ENCODE data around the gene NFE2L2.
"Not testable (repeated sequence)": the region's sequence is repeated elsewhere in the genome, so short reads cannot be mapped to it uniquely, and the experiment has no call there.

The NFE2L2 gene

GRCh38 chr2:177281400-177282180, 17.1 kb upstream of the NFE2L2 start:
- in situ Hi-C loops (cut with MboI; ENCODE audit: low sequenced_read_pairs), result no loop called here

DNA sequence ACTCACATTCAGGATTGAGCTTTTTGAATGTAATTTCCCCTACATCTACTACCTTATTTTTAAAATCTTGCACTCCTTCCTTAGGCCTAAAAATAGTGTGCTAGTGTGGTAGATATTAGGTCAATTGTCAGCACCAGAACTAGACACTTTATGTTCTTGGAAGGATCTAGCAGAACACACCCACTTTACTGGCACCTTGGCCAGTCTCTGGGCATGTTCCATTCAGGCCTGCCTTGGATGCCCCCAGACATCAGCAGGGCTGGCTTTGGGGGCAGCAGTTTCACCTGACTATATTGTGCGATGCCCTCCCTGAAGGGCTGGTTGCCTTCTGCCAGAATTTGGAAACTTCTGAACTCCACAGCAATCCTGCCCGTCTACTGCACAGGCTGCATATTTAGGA, 15.3 kb upstream of the NFE2L2 start:
- in situ Hi-C loops (cut with MboI; ENCODE audit: low sequenced_read_pairs), result no loop called here

DNA sequence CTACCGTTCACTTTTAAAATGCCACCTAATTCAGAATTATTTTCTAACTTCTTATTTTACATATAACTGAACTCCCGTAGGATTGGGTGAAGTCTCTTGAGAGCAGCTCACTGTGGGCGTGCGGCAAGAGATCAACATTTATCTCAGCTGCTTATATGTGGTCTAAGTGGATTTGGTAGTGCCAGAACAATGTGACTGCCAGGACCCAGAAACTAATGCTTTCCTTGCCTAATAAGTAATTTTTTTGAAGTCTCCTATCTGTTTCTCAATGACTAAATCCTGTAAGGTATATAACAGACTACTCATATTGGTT, 11.2 kb upstream of the NFE2L2 start:
- in situ Hi-C loops (cut with MboI; ENCODE audit: low sequenced_read_pairs), result no loop called here

DNA sequence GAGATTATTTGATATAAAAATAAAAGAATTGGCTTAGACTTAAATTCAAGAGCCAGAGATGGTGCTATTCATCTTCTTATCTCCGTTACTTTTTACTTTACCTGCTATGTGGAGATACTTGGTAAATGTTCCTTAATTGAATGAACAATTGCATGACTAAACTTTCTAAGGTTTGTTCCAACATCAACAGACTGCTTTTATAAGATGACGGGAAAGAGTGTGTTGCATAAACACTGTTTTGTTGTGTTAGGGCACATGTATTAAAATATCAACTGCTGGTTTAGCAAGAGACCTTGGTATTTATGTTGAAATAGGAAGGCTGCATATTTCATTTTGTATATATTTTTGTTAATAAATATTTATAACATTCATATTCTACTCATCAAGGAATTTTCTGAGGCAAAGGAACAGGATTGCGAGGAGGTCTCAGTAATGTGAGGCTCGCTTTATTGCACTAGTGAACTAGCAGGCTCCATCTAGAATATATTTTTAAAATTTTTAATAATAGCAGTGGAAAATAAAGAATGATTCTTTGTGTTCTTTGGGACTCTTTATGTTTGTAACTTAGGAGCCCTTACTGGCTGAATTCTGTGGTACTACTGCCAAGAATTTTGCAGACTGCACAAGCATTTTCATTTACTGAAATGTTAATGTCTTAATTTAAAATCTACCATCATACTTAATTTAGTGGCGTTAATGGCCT, 10.7 kb upstream of the NFE2L2 start:
- in situ Hi-C loops (cut with MboI; ENCODE audit: low sequenced_read_pairs), result no loop called here

- in situ Hi-C loops (cut with MboI; ENCODE audit: low sequenced_read_pairs), result no loop called here
Measured at GRCh38 chr2:177273408-177273807, 8.9 kb upstream of the NFE2L2 start.

GRCh38 chr2:177272765-177273164, 8.2 kb upstream of the NFE2L2 start:
- in situ Hi-C loops (cut with MboI; ENCODE audit: low sequenced_read_pairs), result no loop called here

DNA sequence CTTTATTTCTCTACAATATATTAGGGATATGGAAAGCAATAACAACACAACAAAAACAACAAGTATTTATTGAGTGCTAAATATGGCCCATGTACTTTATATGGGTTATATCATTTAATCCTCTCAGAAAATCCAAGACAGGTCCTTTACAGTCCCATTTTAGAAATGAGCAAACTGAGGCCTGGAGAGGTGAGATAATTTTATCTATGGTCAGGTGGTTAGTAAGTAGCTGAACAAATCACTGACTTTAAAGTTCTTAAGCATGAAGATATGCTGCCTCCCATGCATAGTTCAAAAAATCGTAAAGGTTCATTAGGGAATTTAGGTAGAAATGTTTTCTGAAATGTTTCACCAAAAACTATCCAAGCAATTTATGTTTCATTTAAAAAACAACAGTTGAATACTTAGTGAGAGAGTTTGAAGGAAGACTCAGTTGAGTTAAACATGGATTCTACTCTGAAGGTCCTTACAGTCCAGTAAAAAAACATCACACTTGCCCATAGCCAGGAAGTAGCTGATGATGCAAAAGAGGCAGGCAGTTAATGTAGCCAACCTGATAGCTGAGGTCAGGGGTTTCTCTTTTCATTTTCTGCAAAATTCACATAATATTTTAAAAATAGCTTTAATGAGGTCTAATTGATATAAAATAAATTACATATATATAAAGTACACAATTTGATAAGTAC, 7.6 kb upstream of the NFE2L2 start:
- in situ Hi-C loops (cut with MboI; ENCODE audit: low sequenced_read_pairs), result no loop called here

GRCh38 chr2:177270531-177270930, 6.0 kb upstream of the NFE2L2 start:
- in situ Hi-C loops (cut with MboI; ENCODE audit: low sequenced_read_pairs), result no loop called here

DNA sequence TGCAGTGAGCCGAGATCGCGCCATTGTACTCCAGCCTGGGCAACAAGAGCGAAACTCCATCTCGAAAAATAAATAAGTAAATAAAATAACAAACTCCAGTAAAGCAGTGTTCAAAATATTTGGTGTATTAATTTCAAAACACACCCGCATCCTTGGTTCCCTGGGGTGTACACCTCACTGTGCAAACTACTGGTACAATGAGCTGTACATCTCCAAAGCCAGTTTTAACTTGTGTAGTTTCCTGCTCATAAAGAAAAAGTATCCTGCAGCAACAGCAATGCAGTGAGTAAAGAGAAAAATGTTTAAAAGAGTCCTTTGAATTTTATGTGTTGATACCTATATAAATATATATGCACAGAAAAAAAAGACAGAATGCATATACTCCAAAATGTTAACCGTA, 4.4 kb upstream of the NFE2L2 start:
- in situ Hi-C loops (cut with MboI; ENCODE audit: low sequenced_read_pairs), result no loop called here

DNA sequence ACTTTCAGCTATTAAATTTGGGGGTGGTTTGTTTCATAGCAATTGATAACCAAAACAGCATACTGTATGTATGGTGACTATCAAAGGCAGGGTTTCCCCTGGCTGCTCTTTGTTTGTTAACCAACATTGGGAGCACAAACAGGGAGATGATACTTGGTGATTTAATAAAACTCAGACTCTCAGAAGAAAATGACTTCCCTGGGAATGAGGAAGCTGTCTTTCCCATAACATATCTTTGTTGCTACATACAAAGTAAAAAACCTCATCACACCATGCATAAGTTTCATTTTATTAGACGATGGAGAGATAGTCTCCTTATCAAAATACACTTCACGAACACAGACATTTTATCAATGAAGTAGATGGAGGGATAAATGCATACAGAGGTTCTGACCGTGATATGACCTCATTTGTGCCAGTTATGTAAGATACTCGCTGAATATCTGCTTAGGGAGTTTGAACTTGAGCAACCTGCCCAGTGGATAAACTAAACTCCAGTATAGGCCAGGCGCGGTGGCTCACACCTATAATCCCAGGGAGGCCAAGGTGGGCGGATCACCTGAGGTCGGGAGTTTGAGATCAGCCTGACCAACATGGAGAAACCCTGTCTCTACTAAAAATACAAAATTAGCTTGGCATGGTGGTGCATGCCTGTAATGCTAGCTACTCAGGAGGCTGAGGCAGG, 3.8 kb upstream of the NFE2L2 start:
- in situ Hi-C loops (cut with MboI; ENCODE audit: low sequenced_read_pairs), result no loop called here

GRCh38 chr2:177266955-177267354, 2.4 kb upstream of the NFE2L2 start:
- in situ Hi-C loops (cut with MboI; ENCODE audit: low sequenced_read_pairs), result not testable (repeated sequence)

DNA sequence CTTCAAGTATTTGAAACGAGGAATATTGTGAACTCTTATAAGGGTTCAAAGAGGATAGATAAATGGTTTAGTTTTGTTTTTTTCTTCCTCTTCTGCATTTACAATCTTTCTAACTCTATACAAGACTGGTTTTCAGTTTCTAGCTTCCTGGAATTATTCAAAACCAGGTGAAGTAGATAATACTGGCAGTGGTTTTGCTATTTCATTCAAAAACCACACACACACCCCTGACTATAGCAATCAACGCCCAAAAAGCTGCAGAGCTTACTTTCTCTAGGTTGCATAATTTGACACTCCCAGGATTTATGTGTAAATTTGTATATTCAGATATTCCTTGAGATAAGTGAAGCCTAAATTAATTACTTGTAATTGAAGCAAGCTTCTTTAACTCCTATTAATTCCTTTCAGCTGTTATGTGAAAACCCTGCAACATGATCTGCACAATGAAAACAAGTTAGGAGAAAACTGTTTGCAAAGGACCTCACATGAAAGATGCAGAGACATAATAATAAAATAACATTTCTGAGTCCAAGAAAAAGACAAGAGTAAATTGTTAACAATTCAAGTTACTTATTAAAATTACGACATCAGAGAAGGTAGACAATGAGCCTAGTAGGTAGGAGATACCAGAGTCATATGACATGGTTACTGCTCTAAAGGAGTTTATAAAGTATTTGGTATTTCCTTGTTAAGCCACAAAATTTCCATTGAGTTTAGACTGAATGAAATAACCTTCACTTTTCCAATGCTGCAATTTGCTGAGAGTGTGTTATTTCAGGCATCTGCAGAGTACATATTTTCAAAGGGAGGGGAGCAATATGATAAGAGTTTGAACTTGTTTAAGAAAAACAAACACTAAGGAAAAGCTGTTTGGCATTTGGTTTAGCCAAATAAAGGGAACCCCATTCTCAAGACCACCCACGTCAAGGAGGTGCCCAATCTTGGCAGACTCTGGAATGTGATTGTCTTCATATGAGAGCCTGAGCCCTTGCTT, 1.6 kb upstream of the NFE2L2 start:
- in situ Hi-C loops (cut with MboI; ENCODE audit: low sequenced_read_pairs), result no loop called here

DNA sequence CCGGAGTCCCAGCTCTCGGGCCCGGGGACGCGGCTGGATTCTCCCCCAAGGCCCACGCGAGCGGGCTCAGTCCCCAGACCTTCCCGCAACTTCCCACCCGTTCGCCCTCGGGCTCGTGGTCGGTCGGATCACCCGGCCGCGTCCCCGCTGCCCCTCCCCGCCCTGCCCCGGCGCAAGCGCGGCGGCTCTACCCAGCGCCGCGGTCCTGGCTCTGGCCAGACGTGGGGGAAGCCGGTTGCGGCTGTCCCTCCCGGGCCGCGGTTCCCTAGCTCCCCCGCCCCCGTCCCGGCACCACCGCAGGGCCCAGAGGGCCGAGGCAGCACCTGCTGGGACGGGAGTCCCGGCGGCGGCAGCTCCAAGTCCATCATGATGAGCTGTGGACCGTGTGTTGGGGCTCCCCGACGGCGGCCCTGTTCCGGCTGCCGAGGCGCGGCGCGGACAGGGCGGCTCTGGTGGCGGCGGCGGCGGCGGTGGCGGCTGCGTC, 276 bp downstream of the NFE2L2 start:
- in situ Hi-C loops (cut with MboI; ENCODE audit: low sequenced_read_pairs), result no loop called here

- in situ Hi-C loops (cut with MboI; ENCODE audit: low sequenced_read_pairs), result no loop called here
Measured at GRCh38 chr2:177263451-177264208, 897 bp downstream of the NFE2L2 start.

GRCh38 chr2:177262958-177263450, 1.5 kb downstream of the NFE2L2 start:
- in situ Hi-C loops (cut with MboI; ENCODE audit: low sequenced_read_pairs), result no loop called here

- in situ Hi-C loops (cut with MboI; ENCODE audit: low sequenced_read_pairs), result no loop called here
Measured at GRCh38 chr2:177262092-177262491, 2.4 kb downstream of the NFE2L2 start.

DNA sequence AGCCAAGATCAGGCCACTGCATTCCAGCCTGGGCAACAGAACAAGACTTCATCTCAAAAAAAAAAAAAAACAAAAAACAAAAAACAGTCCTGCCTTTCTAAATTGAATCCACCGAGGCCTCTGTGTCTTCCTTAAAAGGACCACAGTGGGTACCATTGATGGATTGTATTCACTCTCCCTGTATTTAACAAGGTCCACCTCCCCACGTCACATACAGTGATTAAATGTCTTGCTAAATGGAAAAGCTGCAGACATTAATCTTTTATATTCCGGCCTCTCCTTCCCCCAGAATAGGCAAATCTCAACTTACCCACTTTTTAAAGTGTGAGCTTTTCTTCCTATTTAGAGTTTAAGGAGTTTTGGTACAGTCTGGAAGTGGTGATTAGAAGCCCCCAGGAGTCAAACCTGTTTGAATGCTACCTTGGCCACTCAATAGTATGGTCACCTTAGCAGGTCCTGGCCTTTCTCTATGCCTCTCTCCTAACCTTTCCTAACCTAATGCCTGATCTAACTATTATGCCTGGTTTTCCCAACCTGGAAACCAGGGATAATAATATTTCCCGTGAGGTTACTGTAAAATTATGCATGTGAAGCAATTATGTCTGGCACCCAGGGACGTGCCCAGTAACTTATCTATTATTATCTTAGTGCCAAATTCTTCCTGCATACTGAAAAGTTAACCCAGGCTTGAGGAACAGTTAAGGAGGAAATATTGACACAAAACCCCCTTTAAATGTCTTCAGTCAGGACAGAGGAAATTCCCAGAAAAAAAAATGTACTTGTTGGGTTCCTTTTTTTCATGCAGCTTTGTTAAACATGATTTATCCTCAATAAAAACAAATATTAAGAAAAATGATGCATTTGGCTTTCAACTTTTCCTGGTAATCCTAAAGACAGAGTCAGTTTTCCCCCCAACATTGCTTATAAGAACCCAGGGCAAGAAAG, 3.1 kb downstream of the NFE2L2 start:
- in situ Hi-C loops (cut with MboI; ENCODE audit: low sequenced_read_pairs), result no loop called here

DNA sequence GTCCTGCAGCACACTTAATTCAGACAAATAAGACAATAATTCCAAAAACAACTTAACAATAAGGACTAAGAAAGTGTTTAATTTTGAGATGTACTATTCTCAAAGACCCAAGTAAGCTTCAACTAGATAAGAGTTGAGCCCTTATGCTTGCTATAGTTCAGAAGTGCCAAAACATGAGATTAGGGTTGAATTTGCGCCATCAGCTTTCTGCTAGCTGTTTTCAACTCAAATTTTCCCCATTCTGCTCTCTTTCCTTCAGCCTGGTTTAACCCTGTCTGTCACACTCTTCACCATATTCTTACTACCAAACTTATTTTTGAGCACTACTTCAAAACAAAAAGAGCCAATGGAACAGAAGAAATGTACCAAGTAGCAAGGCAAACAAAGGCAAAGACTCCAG, 4.1 kb downstream of the NFE2L2 start:
- in situ Hi-C loops (cut with MboI; ENCODE audit: low sequenced_read_pairs), result no loop called here
